ENCODE measurements around the gene ZFP36.

Gene ZFP36

DNA sequence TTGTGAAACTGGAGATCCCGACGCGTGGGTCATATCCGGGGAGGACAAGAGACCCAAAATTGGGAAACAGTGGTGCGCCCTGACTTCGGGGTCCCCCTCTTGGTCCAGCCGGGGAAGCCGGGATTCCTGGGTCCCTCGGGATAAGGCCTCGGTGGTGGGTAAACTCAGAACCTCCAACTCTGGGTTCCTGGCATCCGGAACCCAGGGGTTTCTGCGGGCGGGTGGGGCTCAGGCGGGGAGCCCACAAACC, 688 bp downstream of the ZFP36 start:
- no peak for DNase-seq

DNA sequence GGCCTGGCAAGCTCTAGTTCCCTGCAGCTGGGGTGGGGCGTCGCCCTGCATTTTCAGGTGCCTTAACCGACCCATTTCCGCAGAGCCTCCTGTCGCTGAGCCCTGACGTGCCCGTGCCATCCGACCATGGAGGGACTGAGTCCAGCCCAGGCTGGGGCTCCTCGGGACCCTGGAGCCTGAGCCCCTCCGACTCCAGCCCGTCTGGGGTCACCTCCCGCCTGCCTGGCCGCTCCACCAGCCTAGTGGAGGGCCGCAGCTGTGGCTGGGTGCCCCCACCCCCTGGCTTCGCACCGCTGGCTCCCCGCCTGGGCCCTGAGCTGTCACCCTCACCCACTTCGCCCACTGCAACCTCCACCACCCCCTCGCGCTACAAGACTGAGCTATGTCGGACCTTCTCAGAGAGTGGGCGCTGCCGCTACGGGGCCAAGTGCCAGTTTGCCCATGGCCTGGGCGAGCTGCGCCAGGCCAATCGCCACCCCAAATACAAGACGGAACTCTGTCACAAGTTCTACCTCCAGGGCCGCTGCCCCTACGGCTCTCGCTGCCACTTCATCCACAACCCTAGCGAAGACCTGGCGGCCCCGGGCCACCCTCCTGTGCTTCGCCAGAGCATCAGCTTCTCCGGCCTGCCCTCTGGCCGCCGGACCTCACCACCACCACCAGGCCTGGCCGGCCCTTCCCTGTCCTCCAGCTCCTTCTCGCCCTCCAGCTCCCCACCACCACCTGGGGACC, 1.2 kb downstream of the ZFP36 start:
- no peak for DNase-seq

DNA sequence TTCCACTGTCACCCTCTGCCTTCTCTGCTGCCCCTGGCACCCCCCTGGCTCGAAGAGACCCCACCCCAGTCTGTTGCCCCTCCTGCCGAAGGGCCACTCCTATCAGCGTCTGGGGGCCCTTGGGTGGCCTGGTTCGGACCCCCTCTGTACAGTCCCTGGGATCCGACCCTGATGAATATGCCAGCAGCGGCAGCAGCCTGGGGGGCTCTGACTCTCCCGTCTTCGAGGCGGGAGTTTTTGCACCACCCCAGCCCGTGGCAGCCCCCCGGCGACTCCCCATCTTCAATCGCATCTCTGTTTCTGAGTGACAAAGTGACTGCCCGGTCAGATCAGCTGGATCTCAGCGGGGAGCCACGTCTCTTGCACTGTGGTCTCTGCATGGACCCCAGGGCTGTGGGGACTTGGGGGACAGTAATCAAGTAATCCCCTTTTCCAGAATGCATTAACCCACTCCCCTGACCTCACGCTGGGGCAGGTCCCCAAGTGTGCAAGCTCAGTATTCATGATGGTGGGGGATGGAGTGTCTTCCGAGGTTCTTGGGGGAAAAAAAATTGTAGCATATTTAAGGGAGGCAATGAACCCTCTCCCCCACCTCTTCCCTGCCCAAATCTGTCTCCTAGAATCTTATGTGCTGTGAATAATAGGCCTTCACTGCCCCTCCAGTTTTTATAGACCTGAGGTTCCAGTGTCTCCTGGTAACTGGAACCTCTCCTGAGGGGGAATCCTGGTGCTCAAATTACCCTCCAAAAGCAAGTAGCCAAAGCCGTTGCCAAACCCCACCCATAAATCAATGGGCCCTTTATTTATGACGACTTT, 2.0 kb downstream of the ZFP36 start:
- DNase-seq = peak; percentile 69

DNA sequence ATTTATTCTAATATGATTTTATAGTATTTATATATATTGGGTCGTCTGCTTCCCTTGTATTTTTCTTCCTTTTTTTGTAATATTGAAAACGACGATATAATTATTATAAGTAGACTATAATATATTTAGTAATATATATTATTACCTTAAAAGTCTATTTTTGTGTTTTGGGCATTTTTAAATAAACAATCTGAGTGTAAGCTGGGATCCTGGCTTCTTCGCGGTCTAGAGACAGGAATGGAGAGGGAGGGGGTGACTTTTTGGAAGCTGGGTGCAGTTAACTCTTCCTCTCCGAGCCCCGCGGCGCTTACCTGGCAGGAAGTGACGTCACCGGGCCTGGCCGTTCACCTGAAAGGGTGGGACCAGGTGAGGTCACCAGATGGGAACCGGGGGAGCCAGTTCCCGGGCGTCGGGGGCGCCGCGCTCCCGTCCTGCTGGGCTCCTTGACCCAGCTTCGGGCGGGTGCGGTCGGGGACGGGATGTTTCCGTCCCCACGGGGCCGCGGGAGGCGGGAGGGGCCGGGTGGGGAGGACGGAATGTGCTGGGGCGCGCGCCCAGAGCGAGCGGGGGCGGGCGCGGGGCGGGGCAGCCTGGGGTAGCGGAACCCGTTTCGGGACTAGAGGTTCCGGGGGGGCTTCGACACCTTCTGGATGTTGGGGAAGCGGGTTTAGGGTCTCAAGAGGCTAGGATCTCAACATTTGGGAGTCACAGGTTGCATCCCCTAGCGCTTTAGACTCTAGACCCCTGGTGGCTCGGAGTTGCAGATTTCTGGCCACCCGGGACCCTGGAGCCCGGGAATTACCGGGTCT, 2.8 kb downstream of the ZFP36 start:
- DNase-seq = peak; percentile 97

DNA sequence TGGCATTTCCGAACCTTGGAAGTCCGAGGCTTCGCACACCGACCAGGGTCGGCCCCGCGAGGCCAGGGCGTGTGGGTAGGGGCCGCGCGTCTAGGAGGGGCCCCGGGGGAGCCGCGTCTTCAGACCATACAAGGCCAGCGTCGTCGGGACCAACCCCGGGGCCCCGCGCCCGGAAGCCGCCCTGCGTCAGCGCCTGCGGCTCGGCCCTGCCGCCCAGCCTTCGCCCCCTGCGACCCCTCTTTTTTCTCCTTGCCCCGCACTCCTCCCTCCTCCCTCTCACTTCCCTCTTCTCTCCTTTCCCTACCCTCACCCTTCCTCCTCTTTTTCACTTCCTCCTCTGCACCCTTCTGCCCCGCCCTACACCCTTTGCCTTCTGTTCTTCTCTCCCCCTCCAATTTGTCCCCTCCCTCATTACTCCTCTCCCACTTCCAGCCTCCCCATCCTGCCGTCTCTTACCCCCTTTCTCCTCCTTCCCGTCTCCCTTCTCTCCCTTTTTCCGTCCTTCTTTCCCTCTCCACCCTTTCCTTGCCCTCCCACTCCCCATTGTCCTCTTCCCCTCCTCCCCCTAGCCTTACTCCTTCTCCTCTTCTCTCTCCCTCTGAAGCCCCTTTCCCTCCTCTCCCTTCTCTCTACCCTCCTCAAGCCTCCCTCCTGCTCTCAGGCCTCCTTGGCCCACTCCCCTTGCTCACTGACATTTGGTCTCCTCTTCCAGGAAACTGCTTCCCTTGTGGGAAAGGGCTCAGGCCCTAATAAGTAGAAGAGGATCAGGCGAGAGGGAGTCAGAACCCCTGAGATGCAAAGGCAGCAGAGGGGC, 3.6 kb downstream of the ZFP36 start:
- DNase-seq = peak; percentile 66

DNA sequence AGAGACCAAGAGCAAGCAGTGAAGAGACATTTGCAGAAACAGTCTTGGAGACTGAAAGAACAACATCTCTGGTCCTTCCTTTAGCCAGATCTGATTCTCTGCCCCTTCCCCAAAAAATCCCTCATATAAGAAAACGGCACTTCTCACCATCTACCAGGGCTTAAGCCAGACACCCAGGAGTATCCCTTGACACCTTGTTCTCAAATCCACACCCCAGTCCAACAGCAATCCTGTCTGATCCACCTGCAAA, 4.1 kb downstream of the ZFP36 start:
- no peak for DNase-seq

DNA sequence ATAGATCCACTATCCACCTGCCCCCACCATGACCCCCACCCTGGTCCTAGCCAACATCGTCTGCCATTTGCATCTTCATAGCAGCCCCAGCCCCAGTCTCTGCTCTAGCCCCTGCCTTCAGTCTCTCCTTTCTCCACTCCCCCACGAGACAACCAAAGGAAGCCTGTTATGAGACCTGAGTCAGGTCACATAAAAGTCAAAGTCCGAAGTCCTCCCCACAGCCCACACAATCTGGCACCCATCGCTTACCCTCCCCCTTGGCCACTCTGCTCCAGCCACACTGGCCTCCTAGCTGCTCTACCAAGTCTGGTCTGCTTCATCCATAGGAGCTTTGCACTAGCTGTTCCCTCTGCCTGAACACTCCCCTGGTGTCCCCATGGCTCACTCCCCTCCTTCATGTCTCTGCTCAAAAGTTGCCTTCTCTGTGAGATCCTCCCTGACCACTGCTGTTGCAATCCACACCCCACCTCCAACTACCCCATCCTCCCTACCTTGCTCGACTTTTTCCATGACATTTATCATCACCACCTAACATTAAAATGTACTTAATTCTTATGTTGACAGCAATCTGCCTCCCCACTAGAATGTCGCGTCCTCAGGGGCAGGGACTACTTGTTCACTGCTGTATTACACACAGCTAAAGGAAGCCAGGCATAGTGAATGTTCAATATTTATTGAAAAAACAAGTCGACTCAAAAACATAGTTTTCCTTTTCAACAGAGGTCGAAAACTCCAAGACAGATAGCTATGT, 4.6 kb downstream of the ZFP36 start:
- no peak for DNase-seq

DNA sequence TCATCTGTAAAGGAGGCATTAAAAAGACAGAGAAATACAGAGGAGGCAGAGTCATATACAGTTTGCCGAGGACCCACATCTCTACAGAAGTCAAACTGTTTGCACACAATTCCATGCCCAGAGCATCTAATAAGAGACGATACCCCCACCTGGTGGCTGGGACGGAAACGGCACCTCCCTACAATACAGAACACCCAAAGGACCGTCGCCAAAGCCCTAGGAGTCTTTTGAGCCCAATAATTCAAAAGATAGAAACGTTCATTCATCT, 5.1 kb downstream of the ZFP36 start:
- peak; percentile 96 for DNase-seq

DNA sequence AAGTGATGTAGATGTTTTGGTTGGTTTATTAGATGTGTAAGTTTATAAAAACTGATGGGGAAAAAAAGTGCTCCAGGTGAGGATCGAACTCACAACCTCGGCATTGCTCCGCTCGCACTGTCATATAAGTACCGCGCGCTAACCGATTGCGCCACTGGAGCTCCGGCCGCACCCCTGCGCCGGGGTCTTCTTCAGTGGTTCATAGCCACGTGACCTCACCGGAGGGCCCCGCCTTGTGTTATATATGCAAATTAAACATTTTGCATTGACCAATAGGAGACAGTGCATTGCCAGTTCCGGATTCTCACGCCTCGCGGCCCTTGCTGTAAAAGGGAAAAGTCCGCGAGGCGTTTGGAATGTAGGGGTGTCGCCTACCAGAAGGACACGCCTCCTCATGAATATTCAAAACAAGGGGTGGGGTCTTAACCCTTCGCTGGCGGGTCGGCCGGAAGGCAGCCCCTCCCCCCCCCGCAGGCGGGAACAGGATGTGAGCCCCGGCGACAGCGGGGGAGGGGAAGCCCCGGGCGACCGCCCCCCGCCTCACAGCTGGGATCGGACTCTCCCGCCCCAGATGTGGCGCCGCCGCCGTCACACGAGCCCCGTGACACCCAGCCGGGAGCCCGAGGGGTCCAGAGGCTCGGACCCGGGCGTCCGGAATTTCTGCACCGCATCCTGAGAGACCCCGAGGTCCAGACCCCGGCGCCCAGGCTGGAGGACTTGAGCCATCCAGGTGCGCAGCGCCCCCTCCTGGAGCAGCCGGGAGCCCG, 5.6 kb downstream of the ZFP36 start, which contains the start of gene PLEKHG2:
Gene PLEKHG2, plus strand, starts transcription at position 570 of the 767 bp plus-strand sequence. CDS start 1,418 bp downstream, outside the sequence.
- DNase-seq = peak; percentile 99

DNA sequence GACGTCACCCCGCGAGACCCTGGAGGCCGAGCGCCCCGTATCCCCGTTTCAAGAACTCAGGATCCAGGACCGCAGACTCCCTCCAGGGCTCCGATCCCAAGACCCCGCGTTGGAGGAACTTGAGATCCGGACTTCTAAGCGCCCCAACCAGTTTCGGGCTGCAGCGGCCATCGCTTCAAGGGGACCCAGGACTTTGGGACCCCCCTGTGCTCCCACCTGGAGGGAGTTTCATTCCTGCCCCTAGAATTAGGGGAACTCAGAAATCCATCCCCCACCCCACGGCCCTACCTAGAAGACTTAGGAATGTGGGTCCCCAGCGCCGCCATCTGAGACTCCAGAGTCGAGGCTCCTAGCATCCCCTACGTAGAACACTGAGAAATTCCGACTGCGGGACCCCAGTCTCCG, 6.2 kb downstream of the ZFP36 start:
- no peak for DNase-seq

DNA sequence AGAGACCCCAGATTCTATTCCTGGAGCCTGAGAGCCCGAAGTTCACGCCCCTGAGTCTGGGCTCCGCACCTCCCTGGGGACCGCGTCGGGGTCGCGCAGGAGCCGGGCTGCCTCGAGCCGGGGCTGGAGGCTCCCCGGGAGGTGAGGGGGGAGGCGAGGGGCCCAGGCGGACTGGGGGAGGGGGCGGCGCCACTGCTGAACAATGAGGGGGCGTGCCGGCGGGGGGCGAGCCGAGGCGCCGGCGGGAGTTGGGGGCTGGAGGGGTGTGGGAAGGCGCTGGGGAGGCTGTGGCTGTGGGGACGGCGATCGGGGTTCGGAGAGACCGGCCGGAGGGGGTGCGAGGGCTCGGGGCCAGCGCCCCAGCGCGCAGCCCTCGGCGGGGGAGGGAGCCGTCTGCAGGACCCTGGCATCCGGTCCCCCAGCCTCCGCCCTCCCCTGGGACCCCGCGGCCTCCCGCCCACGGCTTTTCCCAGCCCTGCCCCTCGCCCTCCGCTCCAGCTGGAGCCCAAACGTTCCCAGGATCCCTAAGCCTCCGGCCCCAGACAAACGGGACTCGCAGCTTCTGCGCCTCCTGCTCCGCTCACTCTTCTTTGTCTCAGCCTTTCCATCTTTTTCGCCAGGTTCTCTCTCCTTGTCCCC, 6.7 kb downstream of the ZFP36 start:
- peak; percentile 57 for DNase-seq

DNA sequence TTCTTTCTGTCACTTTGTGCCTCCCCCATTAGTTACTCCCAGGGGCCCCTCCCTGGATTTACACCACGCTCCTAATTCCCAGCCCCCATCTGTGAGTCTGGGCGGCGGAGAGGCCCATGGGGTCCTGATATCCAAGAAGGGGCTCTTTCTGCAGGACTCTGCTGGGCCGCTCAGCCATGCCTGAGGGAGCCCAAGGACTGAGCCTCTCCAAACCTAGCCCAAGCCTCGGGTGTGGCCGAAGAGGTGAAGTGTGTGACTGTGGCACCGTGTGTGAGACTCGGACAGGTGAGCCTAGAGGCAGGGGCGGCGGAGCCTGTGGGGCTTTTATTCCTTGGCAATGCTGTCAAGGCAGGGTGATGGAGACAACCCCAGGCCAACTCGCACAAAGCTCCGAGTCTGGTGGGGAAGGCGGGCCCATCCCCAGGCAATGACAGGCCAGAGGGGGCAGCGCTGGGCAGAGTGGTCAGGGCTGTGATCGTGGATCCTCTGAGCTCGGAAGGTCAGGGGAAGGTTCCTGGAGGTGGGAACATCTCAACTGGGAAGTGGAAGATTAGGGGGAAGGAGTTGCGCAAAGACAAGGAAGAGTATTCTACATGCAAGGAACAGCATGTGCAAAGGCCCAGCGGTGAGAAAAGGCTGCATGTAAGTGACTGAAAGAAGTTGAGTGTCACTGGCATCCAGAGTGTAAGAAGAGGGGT, 7.4 kb downstream of the ZFP36 start:
- DNase-seq = no peak

DNA sequence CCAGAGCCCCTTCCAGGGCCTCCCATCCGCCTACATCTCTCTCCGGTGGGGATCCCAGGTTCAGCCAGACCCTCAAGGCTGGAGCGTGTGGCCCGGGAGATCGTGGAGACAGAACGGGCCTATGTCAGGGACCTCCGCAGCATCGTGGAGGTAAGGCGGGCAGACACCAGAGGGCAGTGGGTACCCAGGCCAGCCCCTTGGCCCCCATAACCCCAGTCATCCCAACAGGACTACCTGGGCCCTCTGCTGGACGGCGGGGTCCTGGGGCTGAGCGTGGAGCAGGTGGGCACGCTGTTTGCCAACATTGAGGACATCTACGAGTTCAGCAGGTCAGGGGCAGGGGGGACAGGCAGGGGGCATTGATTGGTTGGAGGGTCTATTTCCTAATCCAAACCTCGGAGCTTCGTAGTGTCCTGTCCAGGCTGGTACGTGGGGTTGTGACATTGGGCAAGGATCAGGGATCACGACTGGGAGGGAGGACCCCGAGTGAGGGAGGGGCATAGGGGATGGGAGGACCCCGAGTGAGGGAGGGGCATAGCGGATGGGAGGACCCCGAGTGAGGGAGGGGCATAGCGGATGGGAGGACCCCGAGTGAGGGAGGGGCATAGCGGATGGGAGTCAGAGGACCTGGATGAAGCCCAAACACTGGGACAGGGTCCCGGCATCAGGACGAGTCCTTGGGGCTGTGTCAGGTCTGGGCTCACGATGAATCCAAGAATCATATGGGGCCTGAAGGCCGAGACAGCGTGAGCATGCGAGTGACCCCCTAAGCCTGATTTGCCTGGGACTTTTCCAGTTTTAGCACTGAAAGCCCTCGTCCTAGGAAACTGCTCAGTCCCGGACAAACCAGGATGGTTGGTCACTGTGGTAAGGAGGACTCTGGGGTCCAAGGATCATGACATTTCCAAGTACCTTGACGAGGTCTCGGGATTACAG, 8.7 kb downstream of the ZFP36 start:
- no peak for DNase-seq

DNA sequence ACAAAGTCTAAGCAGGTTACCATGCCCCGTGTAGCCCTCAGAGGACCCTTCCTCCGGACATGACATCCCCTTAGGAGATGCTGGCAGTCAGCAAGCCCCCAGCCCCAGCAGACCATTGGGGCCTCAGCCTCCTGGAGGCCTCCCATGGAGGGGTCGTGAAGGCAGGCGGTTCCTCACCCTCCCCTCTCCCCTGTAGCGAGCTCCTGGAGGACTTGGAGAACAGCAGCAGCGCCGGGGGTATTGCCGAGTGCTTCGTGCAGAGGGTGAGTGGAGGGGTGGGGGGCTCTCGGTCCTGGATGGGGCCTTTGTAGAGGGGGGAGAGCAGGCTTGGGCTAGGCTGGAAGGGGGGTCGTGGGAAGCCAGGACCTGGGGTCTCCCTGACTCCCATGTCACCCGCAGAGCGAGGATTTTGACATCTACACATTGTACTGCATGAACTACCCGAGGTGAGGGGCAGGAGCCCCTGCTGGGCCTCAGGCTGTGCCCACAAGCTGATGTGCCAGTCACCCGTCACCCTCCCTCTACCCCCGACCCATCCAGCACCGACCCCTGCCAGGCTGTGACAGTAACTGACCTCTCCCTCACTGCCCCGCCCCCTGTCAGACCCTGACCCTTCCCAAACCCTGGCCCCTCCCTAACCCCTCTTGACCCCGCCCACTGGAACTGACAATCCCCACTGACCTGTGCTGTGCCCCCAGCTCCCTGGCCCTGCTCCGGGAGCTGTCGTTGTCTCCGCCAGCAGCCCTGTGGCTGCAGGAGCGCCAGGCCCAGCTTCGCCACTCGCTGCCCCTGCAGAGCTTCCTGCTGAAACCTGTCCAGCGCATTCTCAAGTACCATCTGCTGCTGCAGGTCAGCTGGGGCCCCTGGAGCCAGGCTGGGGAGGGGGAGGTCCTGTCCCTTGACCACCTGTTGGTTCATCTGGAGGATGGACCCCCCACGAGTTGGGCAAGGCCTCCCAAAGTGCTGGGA, 9.8 kb downstream of the ZFP36 start:
- no peak for DNase-seq

DNA sequence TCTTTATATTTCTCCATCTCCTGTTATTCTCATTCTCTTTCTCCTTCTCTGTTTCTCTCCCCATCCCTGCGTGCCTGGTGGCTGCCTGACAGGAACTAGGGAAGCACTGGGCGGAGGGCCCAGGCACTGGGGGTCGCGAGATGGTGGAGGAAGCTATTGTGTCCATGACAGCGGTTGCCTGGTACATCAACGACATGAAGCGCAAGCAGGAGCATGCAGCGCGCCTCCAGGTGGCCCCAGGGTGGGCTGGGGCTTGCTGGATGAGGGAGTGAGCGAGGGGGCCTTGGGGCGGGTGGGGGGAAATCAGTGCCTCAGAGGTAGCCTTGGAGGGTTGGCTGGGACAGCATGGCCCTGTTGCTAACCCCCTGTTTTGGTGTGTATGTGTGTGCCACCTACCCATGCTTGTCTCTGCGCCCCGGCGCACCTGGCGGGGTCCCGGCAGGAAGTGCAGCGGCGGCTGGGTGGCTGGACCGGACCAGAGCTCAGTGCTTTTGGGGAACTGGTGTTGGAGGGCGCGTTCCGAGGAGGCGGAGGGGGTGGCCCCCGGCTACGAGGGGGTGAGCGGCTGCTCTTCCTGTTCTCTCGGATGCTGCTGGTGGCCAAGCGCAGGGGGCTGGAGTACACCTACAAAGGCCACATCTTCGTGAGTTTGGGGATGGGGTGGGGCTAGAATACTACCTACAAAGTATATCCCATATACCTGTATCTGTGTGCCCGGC, 11.0 kb downstream of the ZFP36 start:
- DNase-seq = no peak

DNA sequence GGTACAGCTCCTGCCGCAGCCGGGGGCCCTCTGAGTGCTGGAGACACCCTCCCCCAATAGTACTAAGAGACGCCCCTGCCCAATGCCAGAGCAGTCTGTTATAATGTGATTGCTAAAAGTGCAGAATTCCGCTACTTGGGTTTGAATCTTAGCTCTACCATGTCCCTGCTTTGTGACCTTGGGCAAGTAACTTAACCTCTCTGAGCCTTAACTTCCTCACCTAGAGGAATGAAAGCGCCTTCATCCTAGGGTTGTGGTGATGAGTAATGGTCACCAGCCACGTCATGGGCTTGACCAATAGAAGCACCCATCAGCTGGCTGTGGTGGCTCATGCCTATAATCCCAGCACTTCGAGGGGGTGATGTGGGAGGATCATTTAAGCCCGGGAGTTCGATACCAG, 12.4 kb downstream of the ZFP36 start:
- DNase-seq = no peak

DNA sequence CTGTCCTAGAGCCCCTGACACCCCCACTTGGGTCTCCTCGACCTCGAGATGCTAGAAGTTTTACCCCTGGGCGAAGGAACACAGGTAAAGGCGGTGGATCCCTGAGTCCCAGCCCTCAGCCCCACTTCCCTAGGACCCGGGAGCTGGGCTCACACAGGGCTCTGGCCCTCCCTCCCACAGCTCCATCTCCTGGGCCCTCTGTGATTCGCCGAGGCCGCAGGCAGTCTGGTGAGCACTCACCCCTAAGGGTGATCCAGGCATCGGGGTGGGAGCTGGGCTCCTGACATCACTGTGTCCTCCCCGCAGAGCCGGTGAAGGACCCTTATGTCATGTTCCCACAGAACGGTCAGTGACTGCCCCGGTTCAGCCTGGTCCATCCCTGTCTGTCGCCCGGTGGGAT, 14.1 kb downstream of the ZFP36 start:
- no peak for DNase-seq

DNA sequence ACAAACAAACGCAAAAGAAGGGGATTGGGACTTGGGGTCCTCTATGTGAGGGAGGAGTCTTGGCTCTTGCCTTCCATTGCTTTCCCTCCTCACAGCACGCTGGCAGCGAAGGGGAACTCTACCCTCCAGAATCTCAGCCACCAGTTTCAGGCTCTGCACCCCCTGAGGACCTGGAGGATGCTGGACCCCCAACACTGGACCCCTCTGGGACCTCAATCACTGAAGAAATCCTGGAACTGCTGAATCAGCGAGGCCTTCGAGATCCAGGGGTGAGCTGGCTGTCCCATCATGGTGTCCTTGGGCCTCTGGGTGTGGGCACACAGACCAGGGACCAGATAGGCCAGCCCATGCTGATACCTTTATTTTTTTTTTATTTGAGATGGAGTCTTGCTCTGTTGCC, 15.4 kb downstream of the ZFP36 start:
- DNase-seq = no peak
